Tibial nerve (tissue), 4 donors: Measurements from ENCODE around the gene MT1F. TPM values are rescaled to one million over a fixed set of nuclear protein-coding genes. Genes with fewer than 3 reads are reported as not detected.

Source experiments
- DNase-seq, 2 donors: peaks; one replicate each; pipeline ENCODE4 v3.0.0-alpha.2; 2019; ENCODE audit warnings: low spot score in 2 of 2
- H3K27ac ChIP-seq, 4 donors: fragments of 200-600 bp; sonication (generic) in 3 of 4; one replicate each; pipeline ENCODE4 v1.5.1; 2017 to 2019; ENCODE audit warnings: mild to moderate bottlenecking in 1 of 4
- H3K27me3 ChIP-seq, 2 donors: fragments of 200-600 bp; sonication (generic) in 1 of 2; one replicate each; pipeline versions ENCODE4 v1.5.1 to v1.6.0; 2017 to 2019
- H3K36me3 ChIP-seq, 3 donors: fragments of 200-600 bp; sonication (generic); one replicate each; pipeline ENCODE4 v1.5.1; 2018 to 2019
- H3K4me1 ChIP-seq, 4 donors: fragments of 200-600 bp; sonication (generic) in 3 of 4; one replicate each; pipeline ENCODE4 v1.5.1; 2017 to 2019
- H3K4me3 ChIP-seq, 4 donors: fragments of 200-600 bp; sonication (generic) in 3 of 4; one replicate each; pipeline ENCODE4 v1.5.1; 2017 to 2019; ENCODE audit warnings: mild to moderate bottlenecking in 1 of 4, moderate library complexity in 1 of 4
- H3K9me3 ChIP-seq, 4 donors: fragments of 200-600 bp; sonication (generic) in 3 of 4; one replicate each; pipeline ENCODE4 v1.5.1; 2017 to 2019
- CTCF ChIP-seq, 5 experiments: fragments of 200-600 bp in 3 of 5; fragments of 450-650 bp in 2 of 5; sonication (generic) in 3 of 5; IDR thresholded peaks; one replicate each; pipeline ENCODE4 v1.5.1; 2016 to 2019; ENCODE audit warnings: antibody characterized with exemption in 5 of 5, mild to moderate bottlenecking in 3 of 5, moderate library complexity in 2 of 5
- EP300 ChIP-seq, 2 donors: sonication (generic); formaldehyde crosslinking; IDR thresholded peaks; one replicate each; pipeline ENCODE4 v1.6.1; 2017; ENCODE audit warnings: antibody characterized with exemption in 2 of 2, mild to moderate bottlenecking in 1 of 2
- POLR2A ChIP-seq, 2 donors: fragments of 450-650 bp; IDR thresholded peaks; one replicate each; pipeline ENCODE4 v1.6.1; 2017; ENCODE audit warnings: antibody characterized with exemption in 2 of 2, mild to moderate bottlenecking in 2 of 2, moderate library complexity in 2 of 2
- WGBS, 2 donors: methylation state at CpG; one replicate each; pipeline ENCODE4 v1.1.5; 2018; 5-methylcytosine and 5-hydroxymethylcytosine counted together
- total RNA-seq, 4 donors: library from RNA; depleted of rRNA; stranded (reverse); fragments of >200 nt; gene quantifications; one replicate each; pipeline ENCODE4 v1.1.0, GENCODE V29; 2016

The MT1F gene
- total RNA-seq, 4 donors from 2014 or later, result 3.0 to 34.3 (median 11.3) TPM

- Histone ChIP-seq H3K4me1 (peaks cover 0 to 64% (median 32%) of the 10 kb centered on the region in 4 donors), H3K36me3 (peaks cover 0 to 5% (median 0%) of the 10 kb centered on the region in 3 donors), H3K9me3 (no peaks in the 10 kb centered on the region), H3K27ac (peak overlapping the region; percentile 76 to 97 (median 93)), H3K27me3 (no peaks in the 10 kb centered on the region), H3K4me3 (peak overlapping the region; percentile 62 to 69 (median 66))
- 12 to 16% methylated on average over 10 of the region's 10 CpGs for WGBS, 2 donors
- peak in 1 of 2 donors; percentile 48 for DNase-seq
- peak; percentile 33 to 86 for TF ChIP-seq EP300 (IDR thresholded peaks at IDR 0.05)
- peak in 1 of 2 donors; percentile 32 for TF ChIP-seq POLR2A (IDR thresholded peaks at IDR 0.05)
- no peak for TF ChIP-seq CTCF (IDR thresholded peaks at IDR 0.05)
These were observed 47.6 kb upstream of the MT1F start for GRCh38 chr16:56610017-56610608.

- TF ChIP-seq POLR2A (IDR thresholded peaks at IDR 0.05) (no peak), EP300 (IDR thresholded peaks at IDR 0.05) (no peak), CTCF (IDR thresholded peaks at IDR 0.05) (no peak)
- Histone ChIP-seq H3K4me3 (peak overlapping the region in 3 of 4 donors; percentile 62 to 69 (median 67)), H3K36me3 (peaks cover 0 to 5% (median 0%) of the 10 kb centered on the region in 3 donors), H3K27me3 (no peaks in the 10 kb centered on the region), H3K27ac (peak overlapping the region; percentile 76 to 97 (median 93)), H3K4me1 (peaks cover 0 to 59% (median 32%) of the 10 kb centered on the region in 4 donors), H3K9me3 (no peaks in the 10 kb centered on the region)
- no peak for DNase-seq
- 25 to 35% methylated on average over 2 of the region's 2 CpGs for WGBS, 2 donors
These were observed 47.1 kb upstream of the MT1F start for GRCh38 chr16:56610609-56611111.

GRCh38 chr16:56611281-56611833 lies 46.4 kb upstream of the MT1F start:
- WGBS, 2 donors, result 35 to 48% methylated on average over 2 of the region's 2 CpGs
- Histone ChIP-seq H3K27ac (peak overlapping the region; percentile 76 to 97 (median 93)), H3K4me1 (peaks cover 0 to 52% (median 29%) of the 10 kb centered on the region in 4 donors), H3K27me3 (no peaks in the 10 kb centered on the region), H3K36me3 (peaks cover 0 to 5% (median 0%) of the 10 kb centered on the region in 3 donors), H3K4me3 (no peak overlapping the region), H3K9me3 (no peaks in the 10 kb centered on the region)
- DNase-seq, result peak in 1 of 2 donors; percentile 50
- peak in 1 of 2 donors; percentile 86 for TF ChIP-seq EP300 (IDR thresholded peaks at IDR 0.05)
- no peak for TF ChIP-seq CTCF (IDR thresholded peaks at IDR 0.05)
- TF ChIP-seq POLR2A (IDR thresholded peaks at IDR 0.05), result peak in 1 of 2 donors; percentile 14

- peaks cover 0 to 50% (median 26%) of the 10 kb centered on the region in 4 donors for H3K4me1 ChIP-seq
- DNase-seq, result no peak
These were observed 44.1 kb upstream of the MT1F start for GRCh38 chr16:56613706-56614105.

GRCh38 chr16:56614549-56614991 lies 43.2 kb upstream of the MT1F start:
- H3K27ac ChIP-seq, result peak overlapping the region in 1 of 4 donors; percentile 47
- no peaks in the 10 kb centered on the region for H3K27me3 ChIP-seq
- no peak for TF ChIP-seq EP300 (IDR thresholded peaks at IDR 0.05)
- no peak for TF ChIP-seq POLR2A (IDR thresholded peaks at IDR 0.05)
- no peak for TF ChIP-seq CTCF (IDR thresholded peaks at IDR 0.05)
- H3K4me1 ChIP-seq, result peaks cover 0 to 45% (median 26%) of the 10 kb centered on the region in 4 donors
- no peak for DNase-seq
- H3K9me3 ChIP-seq, result no peaks in the 10 kb centered on the region
- H3K36me3 ChIP-seq, result no peaks in the 10 kb centered on the region
- no peak overlapping the region for H3K4me3 ChIP-seq

More at GRCh38 chr16:56613706-56614105, 44.1 kb upstream of the MT1F start:
- H3K9me3 ChIP-seq, result no peaks in the 10 kb centered on the region
- H3K4me3 ChIP-seq, result no peak overlapping the region
- H3K27me3 ChIP-seq, result no peaks in the 10 kb centered on the region
- peak overlapping the region in 1 of 4 donors; percentile 97 for H3K27ac ChIP-seq
- TF ChIP-seq EP300 (IDR thresholded peaks at IDR 0.05), result no peak
- no peak for TF ChIP-seq POLR2A (IDR thresholded peaks at IDR 0.05)
- peaks cover 0 to 5% (median 0%) of the 10 kb centered on the region in 3 donors for H3K36me3 ChIP-seq
